Activated effector memory CD4-positive, alpha-beta T cell treated with anti-CD3 and anti-CD28 coated beads, Interleukin-2, amount 50 U/mL, for 16 hours (primary cell): ENCODE results near the gene SNX2.

ENCODE experiments used
- DNase-seq: peaks from one replicate; pipeline ENCODE4 v3.0.0-alpha.2; 2020

Gene SNX2

GRCh38 chr5:122774519-122774860 is 390 bp upstream of the SNX2 start:
- DNase-seq: no peak

GRCh38 chr5:122775550-122776542 is 966 bp downstream of the SNX2 start:
- no peak for DNase-seq

GRCh38 chr5:122778157-122778556 is 3.3 kb downstream of the SNX2 start:
- DNase-seq: no peak

GRCh38 chr5:122779451-122779850 is 4.6 kb downstream of the SNX2 start:
- no peak for DNase-seq

GRCh38 chr5:122780296-122780695 is 5.4 kb downstream of the SNX2 start:
- DNase-seq: no peak

GRCh38 chr5:122781465-122781864 is 6.6 kb downstream of the SNX2 start:
- DNase-seq: no peak

- no peak for DNase-seq
Measured at GRCh38 chr5:122785294-122785693, 10.4 kb downstream of the SNX2 start.

- no peak for DNase-seq
Measured at GRCh38 chr5:122788371-122788770, 13.5 kb downstream of the SNX2 start.

- DNase-seq: no peak
Measured at GRCh38 chr5:122788996-122789395, 14.1 kb downstream of the SNX2 start.

GRCh38 chr5:122789461-122790171 is 14.7 kb downstream of the SNX2 start:
- DNase-seq: no peak

GRCh38 chr5:122790354-122791103 is 15.6 kb downstream of the SNX2 start:
- DNase-seq: no peak

GRCh38 chr5:122805481-122805880 is 30.6 kb downstream of the SNX2 start:
- DNase-seq: no peak

- no peak for DNase-seq
Measured at GRCh38 chr5:122810405-122810804, 35.5 kb downstream of the SNX2 start.

GRCh38 chr5:122815218-122815767 is 40.4 kb downstream of the SNX2 start:
- no peak for DNase-seq

- DNase-seq: no peak
Measured at GRCh38 chr5:122816756-122817155, 41.9 kb downstream of the SNX2 start.

GRCh38 chr5:122831984-122832383 is 57.1 kb downstream of the SNX2 start:
- DNase-seq: no peak

- no peak for DNase-seq
Measured at GRCh38 chr5:122835681-122836080, 60.8 kb downstream of the SNX2 start.

GRCh38 chr5:122836947-122837346 is 62.1 kb downstream of the SNX2 start:
- no peak for DNase-seq

GRCh38 chr5:122839731-122840130 is 64.9 kb downstream of the SNX2 start:
- no peak for DNase-seq

- DNase-seq: no peak
Measured at GRCh38 chr5:122842016-122842580, 67.2 kb downstream of the SNX2 start.

GRCh38 chr5:122844136-122844909 is 69.4 kb downstream of the SNX2 start:
- no peak for DNase-seq

- no peak for DNase-seq
Measured at GRCh38 chr5:122844910-122845228, 70.0 kb downstream of the SNX2 start.
